Mammary microvascular endothelial cell (primary cell): ENCODE results near the gene EPM2AIP1. TPM values are rescaled to one million over a fixed set of nuclear protein-coding genes. Genes with fewer than 3 reads are reported as not detected.

ENCODE experiments used
- total RNA-seq: library from RNA; depleted of rRNA; stranded (reverse); fragments of >200 nt; gene quantifications from 2 replicates; pipeline ENCODE4 v1.2.3, GENCODE V29; 2015

EPM2AIP1 gene
- 5.5 and 10.7 TPM in 2 replicates for total RNA-seq

GRCh38 chr3:36992806-36993325, at the start of gene EPM2AIP1:
TSS of gene EPM2AIP1 (minus strand) at chr3:36993131. CDS start at chr3:36993077, 54 bp downstream.

DNA sequence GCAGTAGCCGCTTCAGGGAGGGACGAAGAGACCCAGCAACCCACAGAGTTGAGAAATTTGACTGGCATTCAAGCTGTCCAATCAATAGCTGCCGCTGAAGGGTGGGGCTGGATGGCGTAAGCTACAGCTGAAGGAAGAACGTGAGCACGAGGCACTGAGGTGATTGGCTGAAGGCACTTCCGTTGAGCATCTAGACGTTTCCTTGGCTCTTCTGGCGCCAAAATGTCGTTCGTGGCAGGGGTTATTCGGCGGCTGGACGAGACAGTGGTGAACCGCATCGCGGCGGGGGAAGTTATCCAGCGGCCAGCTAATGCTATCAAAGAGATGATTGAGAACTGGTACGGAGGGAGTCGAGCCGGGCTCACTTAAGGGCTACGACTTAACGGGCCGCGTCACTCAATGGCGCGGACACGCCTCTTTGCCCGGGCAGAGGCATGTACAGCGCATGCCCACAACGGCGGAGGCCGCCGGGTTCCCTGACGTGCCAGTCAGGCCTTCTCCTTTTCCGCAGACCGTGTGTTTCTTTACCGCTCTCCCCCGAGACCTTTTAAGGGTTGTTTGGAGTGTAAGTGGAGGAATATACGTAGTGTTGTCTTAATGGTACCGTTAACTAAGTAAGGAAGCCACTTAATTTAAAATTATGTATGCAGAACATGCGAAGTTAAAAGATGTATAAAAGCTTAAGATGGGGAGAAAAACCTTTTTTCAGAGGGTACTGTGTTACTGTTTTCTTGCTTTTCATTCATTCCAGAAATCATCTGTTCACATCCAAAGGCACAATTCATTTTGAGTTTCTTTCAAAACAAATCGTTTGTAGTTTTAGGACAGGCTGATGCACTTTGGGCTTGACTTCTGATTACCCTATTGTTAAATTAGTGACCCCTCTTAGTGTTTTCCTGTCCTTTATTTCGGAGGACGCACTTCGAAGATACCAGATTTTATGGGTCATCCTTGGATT, 674 bp upstream of the EPM2AIP1 start, which contains the start of gene MLH1:
MLH1 (plus strand) TSS at position 193 of the 958 bp plus-strand sequence; CDS start at position 223, 30 bp downstream.

DNA sequence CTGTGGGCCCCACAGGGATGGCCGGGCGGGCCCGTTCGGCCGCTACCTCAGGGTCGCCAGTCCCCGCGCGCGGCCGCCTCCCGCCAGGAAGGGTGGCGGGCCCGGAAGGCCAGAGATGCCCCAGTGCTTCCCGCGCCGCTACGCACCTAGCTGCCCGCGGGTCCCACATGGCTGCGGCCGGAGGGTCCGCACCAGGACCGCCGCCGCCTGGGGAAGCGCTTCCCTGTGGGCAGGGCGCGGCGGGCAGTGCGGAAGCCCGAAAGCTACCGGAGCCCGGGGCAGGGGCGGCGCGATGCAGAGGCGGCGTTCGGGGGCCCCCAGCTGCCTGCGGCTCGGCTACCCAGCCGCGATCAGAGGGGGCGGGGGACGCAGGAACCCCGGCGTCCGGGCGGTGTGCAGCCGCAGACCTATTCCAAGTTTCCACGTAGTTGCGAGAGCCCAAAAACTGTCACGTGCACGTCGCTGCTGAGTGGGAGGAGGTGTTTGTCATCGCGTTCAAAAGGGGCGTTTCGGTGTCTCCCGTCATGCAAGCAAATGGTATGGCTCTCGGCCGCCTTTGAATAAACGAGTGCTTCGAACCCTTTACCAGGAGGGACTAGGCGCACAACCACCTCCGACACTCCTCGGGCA, 48.2 kb downstream of the EPM2AIP1 start, which contains the start of gene TRANK1:
TRANK1 (minus strand) TSS at position 414 of the 630 bp plus-strand sequence; CDS start at position 169, 245 bp downstream.

Other genes with a start within 250 kb of the EPM2AIP1 start
- gene DCLK3, start 228.6 kb downstream of the EPM2AIP1 start, total RNA-seq = under 0.01 and 0.05 TPM in 2 replicates
- 7.6 and 11.9 TPM in 2 replicates for gene TRANK1, start 48.1 kb downstream of the EPM2AIP1 start, total RNA-seq
- 33.8 and 37.6 TPM in 2 replicates for gene MLH1, start 387 bp upstream of the EPM2AIP1 start, total RNA-seq
- 55.8 and 64.8 TPM in 2 replicates for gene LRRFIP2, start 181.5 kb upstream of the EPM2AIP1 start, total RNA-seq